GM12891 (cell line): Measurements from ENCODE around the gene HSPA12B.

Experiments
- DNase-seq: peaks from one replicate; pipeline ENCODE4 v3.0.0; 2011; ENCODE audit warnings: low spot score; ENCODE audit not compliant: insufficient read length
- FAIRE-seq: peaks from 2 replicates; lab custom pipeline; 2011; peaks lifted over from hg19 to GRCh38; lab: Jason Lieb, UNC
- PAX5 ChIP-seq: IDR thresholded peaks from 2 replicates; pipeline ENCODE4 v1.6.1; 2011; ENCODE audit warnings: low read length, moderate library complexity, mild to moderate bottlenecking; ENCODE audit not compliant: insufficient read depth, severe bottlenecking
- POLR2A ChIP-seq: IDR thresholded peaks from 2 replicates; pipeline ENCODE4 v1.6.1; 2011; ENCODE audit warnings: low read depth, low read length, control low read depth
- POLR2AphosphoS5 ChIP-seq: IDR thresholded peaks from 2 replicates; pipeline ENCODE4 v1.6.1; 2011; ENCODE audit warnings: low read depth, low read length, control low read depth
- POU2F2 ChIP-seq: IDR thresholded peaks from 2 replicates; pipeline ENCODE4 v1.6.1; 2011; ENCODE audit warnings: low read depth, mild to moderate bottlenecking, control low read depth, low read length, moderate library complexity
- SPI1 ChIP-seq: IDR thresholded peaks from 2 replicates; pipeline ENCODE4 v1.6.1; 2011; ENCODE audit warnings: low read depth, low read length, control low read depth
- TAF1 ChIP-seq: IDR thresholded peaks from 2 replicates; pipeline ENCODE4 v1.6.1; 2011; ENCODE audit warnings: low read depth, low read length, control low read depth

HSPA12B gene

DNA sequence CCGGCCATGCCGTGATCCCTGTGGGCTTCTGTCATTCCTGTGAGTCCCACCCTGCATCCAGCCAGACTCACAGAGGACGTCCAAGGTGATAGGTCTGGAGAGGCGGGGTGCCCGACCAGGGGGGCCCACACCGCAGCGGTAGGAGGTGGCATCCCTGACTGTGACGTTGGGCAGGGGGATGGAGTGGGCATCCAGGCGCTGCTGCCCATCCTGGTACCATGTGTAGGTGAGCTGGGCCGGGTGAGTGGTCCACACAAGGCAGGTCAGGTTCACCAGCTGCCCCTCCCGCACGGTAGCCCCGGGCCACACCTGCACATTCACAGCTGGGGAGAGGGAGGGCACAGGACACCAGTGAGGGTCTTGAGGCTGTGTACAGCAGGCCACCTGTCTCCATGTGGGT is 39.1 kb upstream of the HSPA12B start:
- DNase-seq (no peak), FAIRE-seq (no peak)
- TF ChIP-seq POU2F2 (no peak), TAF1 (no peak), PAX5 (no peak), SPI1 (no peak), POLR2A (no peak), POLR2AphosphoS5 (no peak)

DNA sequence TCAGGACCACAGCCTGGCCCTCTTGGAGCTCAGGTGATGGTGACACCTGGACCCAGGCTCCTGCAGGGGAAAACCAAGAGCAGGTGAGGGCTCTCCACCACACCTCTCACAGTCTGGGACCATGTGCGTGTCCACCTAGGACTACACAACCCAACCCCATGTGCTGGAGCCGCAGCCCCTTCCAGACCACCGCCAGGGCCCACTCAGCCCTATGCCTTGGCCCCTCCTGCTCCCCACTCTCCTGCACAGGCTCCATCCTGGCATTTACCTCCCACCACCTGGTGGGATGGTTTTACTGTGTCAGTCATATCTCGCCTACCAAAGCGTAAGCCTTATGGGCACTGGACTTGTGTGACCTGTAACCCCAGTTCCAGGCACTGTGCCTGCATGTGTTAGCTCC is 37.6 kb upstream of the HSPA12B start:
- TF ChIP-seq SPI1 (no peak), TAF1 (no peak)
- no peak for FAIRE-seq
- no peak for DNase-seq

DNA sequence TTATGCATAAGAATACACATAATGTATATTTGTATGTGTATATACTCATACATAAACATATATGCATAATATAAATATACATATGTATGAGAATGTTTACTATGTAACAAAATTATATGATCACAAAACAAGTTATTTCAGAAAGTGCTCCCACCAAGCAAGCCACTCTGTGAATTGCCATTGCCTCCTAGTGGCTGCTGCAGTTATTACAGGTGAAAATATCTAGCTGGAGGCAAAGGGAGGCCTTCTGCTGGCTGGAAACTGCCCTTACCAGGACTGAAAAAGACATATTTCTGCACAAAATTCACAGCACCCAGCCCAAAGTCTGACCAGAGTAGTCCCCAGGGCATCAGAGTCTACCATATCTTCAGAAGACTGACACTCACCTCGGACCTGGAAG is 36.3 kb upstream of the HSPA12B start:
- no peak for TF ChIP-seq POLR2AphosphoS5
- TF ChIP-seq TAF1: no peak
- no peak for TF ChIP-seq POLR2A
- FAIRE-seq (no peak), DNase-seq (no peak)

DNA sequence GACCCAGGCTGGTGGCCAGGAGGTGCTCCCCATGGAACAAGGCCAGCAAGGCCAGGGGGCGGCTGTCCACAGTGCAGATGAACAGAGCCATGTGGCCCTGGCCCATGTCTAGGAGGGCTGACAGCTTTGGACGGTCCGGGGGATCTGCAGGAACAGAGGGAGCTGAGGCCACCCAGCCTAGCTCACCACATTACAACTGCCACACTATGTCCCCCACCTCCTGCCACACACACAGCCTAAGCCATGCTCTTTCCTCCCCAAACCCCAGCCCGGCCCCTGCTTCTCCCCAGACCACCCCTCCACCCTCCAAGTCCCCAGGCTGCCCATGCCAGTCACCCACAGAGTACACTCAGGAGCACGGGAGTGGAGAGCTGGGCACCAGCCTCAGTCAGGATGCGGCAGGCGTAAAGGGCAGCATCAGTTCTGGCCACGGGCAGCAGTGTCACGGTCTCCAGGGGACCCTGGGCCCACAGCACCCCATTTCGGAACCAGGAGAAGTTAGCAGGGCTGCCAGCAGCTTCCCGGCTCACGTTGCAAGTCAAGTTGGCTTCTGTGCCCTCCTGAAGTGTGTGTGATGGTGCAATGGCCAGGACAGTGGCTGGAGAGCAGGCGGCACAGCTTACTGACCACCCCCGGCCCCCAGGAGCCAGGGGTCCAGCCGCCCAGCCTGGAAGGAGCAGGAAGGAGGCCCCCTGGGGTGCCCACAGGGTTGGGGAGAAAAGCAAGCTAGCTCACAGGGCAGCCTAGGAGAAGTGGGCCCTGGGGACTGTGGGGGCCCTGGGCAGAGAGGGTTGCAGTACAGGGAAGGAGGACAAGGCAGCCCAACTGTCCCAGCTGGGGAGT is 35.5 kb upstream of the HSPA12B start:
- DNase-seq: no peak
- no peak for FAIRE-seq
- no peak for TF ChIP-seq POU2F2
- TF ChIP-seq TAF1: no peak
- no peak for TF ChIP-seq POLR2AphosphoS5
- no peak for TF ChIP-seq SPI1
- no peak for TF ChIP-seq PAX5
- no peak for TF ChIP-seq POLR2A

DNA sequence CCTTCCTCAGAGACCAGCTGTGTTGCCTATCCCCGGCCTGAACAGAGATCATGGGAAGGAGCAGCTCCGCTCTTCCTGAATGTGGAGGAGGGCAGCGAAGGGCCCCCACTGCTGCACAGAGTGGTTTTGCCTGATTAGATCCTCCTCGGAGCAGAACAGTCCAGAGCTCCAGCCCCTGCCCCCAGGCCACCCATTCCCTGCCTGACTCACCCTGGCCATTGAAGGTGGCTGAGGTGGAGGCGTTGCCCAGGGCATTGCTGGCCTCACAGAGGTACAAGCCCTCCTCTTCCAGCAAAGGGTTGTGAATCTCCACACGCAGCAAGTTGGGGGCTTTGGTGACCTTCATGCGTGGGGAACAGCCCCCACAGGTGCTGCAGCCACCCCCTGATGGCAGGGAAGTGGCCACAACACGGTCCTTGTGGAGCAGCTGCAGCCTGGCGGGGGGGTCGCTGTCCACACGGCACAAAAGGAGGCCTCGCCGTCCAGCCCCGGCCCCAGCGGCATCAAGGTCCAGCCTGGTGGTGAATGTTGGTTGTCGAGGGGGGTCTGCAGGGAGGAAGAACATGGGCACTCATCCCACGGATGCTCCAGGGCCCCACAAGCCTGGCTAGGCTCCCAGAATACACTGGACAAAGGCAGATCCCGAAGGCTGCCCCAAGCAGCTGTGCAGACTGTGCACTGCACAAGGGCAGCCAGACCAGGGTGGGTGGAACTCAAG is 34.7 kb upstream of the HSPA12B start:
- DNase-seq: no peak
- FAIRE-seq: no peak
- TF ChIP-seq POU2F2 (no peak), POLR2AphosphoS5 (no peak), POLR2A (no peak), SPI1 (no peak), PAX5 (no peak), TAF1 (no peak)

DNA sequence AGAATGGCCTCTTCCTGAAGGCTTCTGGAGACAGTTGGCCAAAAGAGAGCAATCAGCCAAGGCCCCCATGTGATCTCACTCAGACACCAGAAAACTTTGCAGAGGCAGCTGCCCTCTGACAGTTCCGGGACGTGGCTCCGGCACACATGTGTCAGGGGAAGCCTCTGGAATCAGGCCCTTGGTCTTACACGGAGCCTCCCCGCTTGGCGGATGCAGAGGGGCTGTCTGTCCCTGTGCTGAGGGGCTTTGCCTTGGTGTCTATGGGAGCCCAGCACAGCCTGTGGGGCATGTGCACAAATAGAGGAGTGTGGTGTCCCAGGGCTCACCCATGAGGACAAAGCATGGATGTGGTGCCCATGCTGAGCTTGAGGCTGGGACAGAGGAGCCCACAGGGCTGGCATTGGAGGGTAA is 33.9 kb upstream of the HSPA12B start:
- FAIRE-seq (no peak), DNase-seq (no peak)
- TF ChIP-seq POLR2A (no peak), POU2F2 (no peak), TAF1 (no peak), PAX5 (no peak), POLR2AphosphoS5 (no peak), SPI1 (no peak)

DNA sequence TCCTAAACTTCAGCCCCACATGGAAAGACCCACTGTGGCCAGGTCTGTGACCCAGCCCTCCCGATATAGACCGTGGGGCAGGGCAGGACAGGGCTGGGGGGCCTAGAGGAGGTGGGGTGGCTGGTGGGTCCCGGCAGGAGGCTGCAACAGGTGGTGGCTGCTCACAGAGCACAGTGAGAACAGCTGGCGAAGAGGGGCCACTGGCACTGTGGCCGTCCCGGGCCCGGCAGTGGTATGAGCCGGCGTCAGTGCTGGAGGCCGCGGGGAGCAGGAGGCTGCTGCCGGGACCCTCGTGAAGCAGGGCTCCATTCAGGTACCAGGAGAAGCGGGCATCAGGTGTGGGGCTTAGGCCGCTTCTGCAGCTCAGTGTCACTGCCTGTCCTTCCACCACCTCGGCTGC is 33.4 kb upstream of the HSPA12B start:
- TF ChIP-seq POLR2AphosphoS5 (no peak), SPI1 (no peak), POU2F2 (no peak), POLR2A (no peak), TAF1 (no peak), PAX5 (no peak)
- FAIRE-seq (no peak), DNase-seq (no peak)

DNA sequence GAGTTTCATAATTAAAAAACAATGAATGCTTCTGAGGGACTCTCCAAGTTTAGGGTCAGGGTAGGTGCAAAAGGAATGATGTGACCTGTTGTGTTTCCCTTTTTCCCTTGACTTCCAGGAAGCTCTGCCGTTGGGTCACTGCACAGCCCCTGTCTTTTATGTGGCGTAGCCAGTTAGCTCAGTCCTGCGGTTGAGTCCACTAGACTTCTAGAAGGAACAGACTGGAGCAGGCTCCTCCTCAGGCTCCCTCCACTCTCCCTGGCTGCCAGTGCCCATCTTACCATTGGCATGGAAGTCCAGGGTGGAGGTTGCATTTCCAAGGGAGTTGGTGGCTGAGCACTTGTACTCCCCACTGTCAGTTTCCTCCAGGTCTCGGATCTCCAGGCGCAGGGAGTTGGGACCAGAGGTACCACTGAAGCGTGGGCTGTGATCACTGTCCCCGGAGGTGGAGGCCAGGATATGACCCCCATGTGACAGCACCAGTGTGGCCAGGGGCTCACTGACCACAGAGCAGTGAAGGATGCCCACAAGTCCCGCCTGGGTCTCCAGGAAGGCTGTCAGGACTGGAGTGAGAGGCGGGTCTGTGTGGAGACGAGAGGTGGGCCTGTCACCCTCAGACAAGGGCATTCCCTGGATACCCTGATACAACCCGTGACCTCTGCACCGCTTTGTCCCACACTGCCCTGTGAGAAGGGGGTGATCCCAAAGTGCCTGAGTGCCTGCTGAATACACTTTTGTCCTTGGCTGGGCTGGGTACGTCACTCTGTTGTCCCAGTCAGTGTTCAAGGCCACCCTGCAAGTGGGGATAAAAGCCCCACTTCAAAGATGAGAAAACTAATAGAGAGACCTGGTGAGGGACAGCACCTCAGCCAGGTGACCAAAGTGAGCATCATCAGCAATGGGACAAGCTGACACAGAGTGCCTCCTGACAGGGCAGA is 31.2 kb upstream of the HSPA12B start:
- DNase-seq (no peak), FAIRE-seq (no peak)
- TF ChIP-seq TAF1: no peak
- no peak for TF ChIP-seq PAX5
- no peak for TF ChIP-seq POLR2A
- no peak for TF ChIP-seq POLR2AphosphoS5
- TF ChIP-seq POU2F2: no peak
- no peak for TF ChIP-seq SPI1

DNA sequence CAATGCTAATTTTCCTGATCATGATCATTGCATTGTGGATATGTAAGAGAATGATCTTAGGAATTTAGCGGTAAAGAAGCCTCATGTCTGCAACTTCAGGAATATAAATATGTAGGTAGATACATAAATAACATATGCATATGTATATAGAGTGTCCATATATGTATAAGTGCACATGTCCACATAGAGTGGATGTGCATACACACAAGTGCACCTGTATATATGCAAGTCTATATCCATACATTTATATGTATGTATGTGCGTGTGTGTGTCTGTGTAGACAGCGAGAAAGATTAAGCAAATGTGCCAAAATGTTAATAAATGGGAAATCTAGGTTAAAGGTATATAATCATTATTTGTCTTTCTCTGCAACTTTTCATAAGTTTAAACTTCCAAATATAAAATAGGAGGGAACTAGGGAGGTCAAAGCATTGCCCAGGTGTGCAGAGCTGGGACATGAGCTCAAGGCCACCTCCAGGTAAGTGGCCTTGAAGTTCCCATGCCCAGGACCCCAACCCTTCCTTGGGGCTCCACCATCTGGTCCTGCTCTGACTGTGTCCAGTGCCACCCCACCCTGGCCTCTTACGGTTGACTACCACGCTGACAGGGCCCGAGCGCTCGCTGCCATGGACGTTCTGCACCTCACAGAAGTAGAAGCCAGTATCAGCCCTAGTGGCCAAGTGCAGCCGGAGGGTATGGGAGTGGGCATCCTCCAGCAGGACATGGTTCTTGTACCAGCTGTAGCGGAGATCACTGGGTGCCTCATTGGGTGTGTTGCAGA is 29.7 kb upstream of the HSPA12B start:
- no peak for DNase-seq
- no peak for FAIRE-seq

More for the DNA sequence above, 29.7 kb upstream of the HSPA12B start:
- TF ChIP-seq TAF1: no peak
